ENCODE results near the gene LRRC46.

The LRRC46 gene

DNA sequence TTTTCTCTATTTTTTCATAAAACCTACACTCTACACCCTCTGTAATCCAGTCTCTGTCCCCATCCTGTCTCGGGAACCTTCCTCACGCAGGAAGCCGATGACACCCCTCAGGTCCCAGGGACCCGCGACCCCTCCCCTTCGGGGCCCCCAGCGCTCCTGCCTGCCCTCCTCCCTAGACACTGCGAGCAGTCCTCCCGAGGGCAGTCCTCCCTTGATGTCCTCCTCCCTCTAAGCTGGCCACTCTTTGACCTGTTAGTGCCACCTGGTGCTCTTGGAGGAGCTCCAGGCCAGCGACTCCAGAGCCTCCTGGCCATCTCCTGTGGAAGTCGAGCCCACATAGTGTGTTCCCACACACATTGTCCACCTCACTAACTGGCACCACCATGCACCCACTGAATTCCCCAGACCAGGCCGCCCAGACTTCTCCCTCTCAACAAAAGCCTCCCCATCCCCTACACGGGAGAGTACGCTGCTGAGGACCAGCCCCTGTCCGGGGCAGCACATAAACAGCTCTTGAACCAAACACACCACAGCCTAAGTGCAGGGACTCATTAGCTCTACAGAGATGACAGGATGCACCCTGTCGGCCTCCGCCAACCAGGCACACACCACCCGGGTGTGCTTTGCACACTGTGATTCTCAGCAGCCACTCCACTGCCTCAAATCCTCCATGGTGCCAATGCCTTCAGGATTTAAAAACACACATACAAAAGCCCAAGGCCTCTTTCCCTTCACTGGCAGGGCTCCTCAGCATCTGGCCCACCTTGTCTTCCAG lies 19.1 kb upstream of the LRRC46 start:
- no peak overlapping the region for H3K4me3 ChIP-seq
- no peak overlapping the region for H3K9ac ChIP-seq (ENCODE audit: insufficient read length)
- H3K9me3 ChIP-seq (ENCODE audit: low read depth, low read length) = no peaks in the 10 kb centered on the region
- no peak for DNase-seq (ENCODE audit: low read depth, low spot score)
- H3K27ac ChIP-seq = no peak overlapping the region
- no peaks in the 10 kb centered on the region for H3K36me3 ChIP-seq (ENCODE audit: insufficient read depth, low read length)
- TF ChIP-seq FOXP2 (optimal IDR thresholded peaks at IDR 0.05; ENCODE audit: control extremely low read depth, extremely low read length, insufficient read depth) = no peak
- TF ChIP-seq EZH2 (IDR thresholded peaks at IDR 0.05) = no peak
- TF ChIP-seq POLR2AphosphoS5 (IDR thresholded peaks at IDR 0.05; ENCODE audit: borderline replicate concordance, low read depth, low read length) = no peak

DNA sequence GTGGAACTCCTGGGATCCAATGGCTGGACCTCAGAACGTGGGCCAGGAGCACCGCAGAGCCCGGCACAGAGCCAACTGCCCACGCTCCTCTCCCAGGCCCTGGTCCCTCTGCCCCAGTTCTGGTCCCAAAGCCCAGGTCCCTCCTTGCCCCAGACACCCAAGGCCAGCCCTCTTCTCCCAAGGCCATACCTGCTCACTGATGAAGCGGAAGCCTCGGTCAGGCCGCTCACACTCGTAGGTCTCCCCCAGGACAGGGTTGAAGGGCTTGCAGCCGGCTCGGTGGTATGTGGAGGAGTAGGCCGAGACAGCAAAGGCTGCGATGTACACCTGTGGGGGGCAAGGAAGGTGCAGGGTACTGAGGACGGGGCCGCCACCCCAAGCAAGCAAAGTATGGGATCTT lies 18.4 kb upstream of the LRRC46 start:
- Histone ChIP-seq H3K9ac (ENCODE audit: insufficient read length) (no peak overlapping the region), H3K4me3 (no peak overlapping the region), H3K27ac (no peak overlapping the region), H3K9me3 (ENCODE audit: low read depth, low read length) (no peaks in the 10 kb centered on the region), H3K36me3 (ENCODE audit: insufficient read depth, low read length) (no peaks in the 10 kb centered on the region)
- no peak for DNase-seq (ENCODE audit: low read depth, low spot score)
- TF ChIP-seq EZH2 (IDR thresholded peaks at IDR 0.05) (no peak), FOXP2 (optimal IDR thresholded peaks at IDR 0.05; ENCODE audit: control extremely low read depth, extremely low read length, insufficient read depth) (no peak), POLR2AphosphoS5 (IDR thresholded peaks at IDR 0.05; ENCODE audit: borderline replicate concordance, low read depth, low read length) (no peak)

DNA sequence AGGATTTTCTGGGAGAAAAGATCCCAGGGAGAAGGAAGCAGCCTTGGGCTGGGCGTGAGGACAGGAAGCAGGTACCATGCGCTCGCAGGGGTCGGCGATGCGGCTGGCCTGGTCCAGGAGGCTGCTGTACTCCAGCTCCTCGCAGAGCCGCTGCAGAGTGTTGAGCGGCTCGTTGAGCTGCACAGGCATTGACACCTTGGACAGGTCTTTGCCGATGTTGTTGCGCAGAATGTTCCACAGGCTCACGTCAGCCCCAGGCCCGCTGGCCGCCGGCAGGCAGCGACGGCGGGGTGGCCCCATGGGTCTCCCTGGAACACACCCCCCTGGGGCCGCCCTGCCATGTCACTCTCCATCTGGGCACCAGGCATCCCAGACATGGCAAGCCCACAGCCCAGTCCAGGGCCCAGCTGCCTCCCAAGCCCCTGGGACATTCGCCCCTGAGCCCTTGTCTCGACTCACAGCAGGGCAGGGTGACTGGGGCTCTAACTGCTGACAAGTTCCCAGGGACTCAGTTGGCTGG lies 17.9 kb upstream of the LRRC46 start:
- TF ChIP-seq FOXP2 (optimal IDR thresholded peaks at IDR 0.05; ENCODE audit: control extremely low read depth, extremely low read length, insufficient read depth) (no peak), POLR2AphosphoS5 (IDR thresholded peaks at IDR 0.05; ENCODE audit: borderline replicate concordance, low read depth, low read length) (no peak), EZH2 (IDR thresholded peaks at IDR 0.05) (no peak)
- Histone ChIP-seq H3K9ac (ENCODE audit: insufficient read length) (no peak overlapping the region), H3K4me3 (no peak overlapping the region), H3K36me3 (ENCODE audit: insufficient read depth, low read length) (no peaks in the 10 kb centered on the region), H3K27ac (no peak overlapping the region), H3K9me3 (ENCODE audit: low read depth, low read length) (no peaks in the 10 kb centered on the region)
- no peak for DNase-seq (ENCODE audit: low read depth, low spot score)

DNA sequence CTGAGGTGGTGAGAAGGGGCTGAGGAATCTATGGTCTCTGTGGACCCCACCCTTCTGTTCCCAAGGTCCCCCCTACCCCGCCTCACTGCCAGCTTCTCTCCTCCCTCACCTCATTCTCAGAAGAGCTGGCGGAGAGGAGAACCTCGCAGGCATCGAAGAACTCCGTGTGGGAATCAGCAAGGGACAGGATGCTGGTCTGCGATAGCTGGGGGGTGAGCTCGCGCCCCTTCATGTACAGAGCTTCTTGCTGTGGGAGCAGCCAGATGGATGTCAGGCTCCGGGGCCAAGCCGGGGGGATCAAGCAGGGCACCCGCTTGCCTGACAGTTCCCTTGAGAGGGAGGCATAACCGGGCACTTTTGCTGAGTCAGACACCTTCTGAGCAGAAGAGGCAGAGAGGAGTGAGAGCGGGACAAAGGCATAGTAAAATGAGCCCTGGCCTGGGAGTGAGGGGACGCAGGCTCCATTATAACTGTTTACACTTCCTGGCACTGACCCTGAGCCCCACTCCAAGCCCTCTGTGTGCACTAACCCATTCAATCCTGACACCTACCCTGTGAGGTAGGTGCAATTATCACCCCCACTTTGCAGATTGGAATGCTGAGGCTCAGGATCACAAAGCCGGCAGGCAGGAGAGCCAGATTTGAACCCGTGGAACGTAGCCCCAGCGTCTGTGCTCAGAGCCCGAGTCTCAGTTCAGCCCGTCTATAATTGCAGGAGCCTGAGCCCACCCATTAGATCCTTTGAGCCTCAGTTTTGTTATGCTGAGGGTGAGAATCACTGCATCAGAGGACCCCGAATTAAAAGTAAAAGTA lies 16.2 kb upstream of the LRRC46 start:
- H3K9ac ChIP-seq (ENCODE audit: insufficient read length) = no peak overlapping the region
- H3K27ac ChIP-seq = no peak overlapping the region
- TF ChIP-seq EZH2 (IDR thresholded peaks at IDR 0.05) (no peak), POLR2AphosphoS5 (IDR thresholded peaks at IDR 0.05; ENCODE audit: borderline replicate concordance, low read depth, low read length) (no peak), FOXP2 (optimal IDR thresholded peaks at IDR 0.05; ENCODE audit: control extremely low read depth, extremely low read length, insufficient read depth) (no peak)
- H3K36me3 ChIP-seq (ENCODE audit: insufficient read depth, low read length) = no peaks in the 10 kb centered on the region
- no peak for DNase-seq (ENCODE audit: low read depth, low spot score)
- no peaks in the 10 kb centered on the region for H3K9me3 ChIP-seq (ENCODE audit: low read depth, low read length)
- no peak overlapping the region for H3K4me3 ChIP-seq

DNA sequence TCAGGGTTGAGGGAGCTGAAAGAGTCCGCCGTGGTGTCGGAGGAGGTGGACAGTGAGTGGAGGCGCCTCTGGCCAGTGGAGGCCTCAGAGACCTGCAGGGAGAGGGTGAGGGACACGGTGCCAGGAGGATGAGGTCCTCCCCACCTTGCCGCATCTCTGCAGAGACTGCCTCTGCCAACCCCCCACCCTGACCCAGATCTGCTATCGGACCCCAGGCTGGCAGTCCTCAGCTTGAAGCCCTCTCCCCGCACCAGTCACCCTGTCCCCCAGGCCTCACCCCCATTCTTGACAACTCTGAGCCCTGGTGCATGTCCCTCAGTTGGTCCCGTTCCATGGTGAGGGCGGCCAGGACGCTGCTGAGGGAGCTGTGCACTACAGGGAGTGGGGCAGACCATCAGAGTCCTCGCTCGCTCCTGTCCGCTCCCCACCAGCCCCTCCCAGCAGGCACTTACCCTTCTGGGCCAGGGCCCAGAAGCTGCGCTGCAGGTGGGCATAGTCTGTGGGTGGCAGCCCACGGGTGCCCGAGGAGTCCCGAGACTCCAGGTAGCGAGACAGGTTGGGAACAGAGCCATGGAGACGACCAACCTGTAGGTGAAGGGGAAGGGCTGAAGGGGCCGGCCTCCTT lies 15.2 kb upstream of the LRRC46 start:
- no peak for DNase-seq (ENCODE audit: low read depth, low spot score)
- TF ChIP-seq EZH2 (IDR thresholded peaks at IDR 0.05) (no peak), POLR2AphosphoS5 (IDR thresholded peaks at IDR 0.05; ENCODE audit: borderline replicate concordance, low read depth, low read length) (no peak), FOXP2 (optimal IDR thresholded peaks at IDR 0.05; ENCODE audit: control extremely low read depth, extremely low read length, insufficient read depth) (no peak)
- no peaks in the 10 kb centered on the region for H3K9me3 ChIP-seq (ENCODE audit: low read depth, low read length)
- H3K4me3 ChIP-seq = no peak overlapping the region
- H3K36me3 ChIP-seq (ENCODE audit: insufficient read depth, low read length) = no peaks in the 10 kb centered on the region
- H3K9ac ChIP-seq (ENCODE audit: insufficient read length) = no peak overlapping the region
- H3K27ac ChIP-seq = no peak overlapping the region

DNA sequence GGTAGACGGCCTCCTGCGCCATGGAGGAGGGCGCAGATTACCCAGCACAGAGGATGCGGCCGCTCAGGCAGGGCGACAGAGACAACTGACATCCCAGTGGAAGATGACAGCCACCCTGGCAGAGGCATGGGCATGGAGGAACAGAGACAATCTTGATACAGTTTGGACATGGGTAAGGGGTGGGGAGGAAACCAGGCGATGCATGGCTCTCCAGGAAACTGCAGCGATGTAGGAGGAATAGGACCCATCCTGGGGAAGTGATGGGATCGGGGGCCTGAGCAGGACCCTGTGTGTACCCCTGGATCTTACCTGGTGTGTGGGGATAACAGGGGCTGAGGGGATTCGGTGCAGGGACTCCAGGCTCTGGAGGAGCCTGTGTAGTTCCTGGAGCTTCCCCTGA lies 14.5 kb upstream of the LRRC46 start:
- no peak overlapping the region for H3K27ac ChIP-seq
- H3K9ac ChIP-seq (ENCODE audit: insufficient read length) = no peak overlapping the region
- no peak overlapping the region for H3K4me3 ChIP-seq
- H3K9me3 ChIP-seq (ENCODE audit: low read depth, low read length) = no peaks in the 10 kb centered on the region
- no peak for DNase-seq (ENCODE audit: low read depth, low spot score)
- TF ChIP-seq EZH2 (IDR thresholded peaks at IDR 0.05) (no peak), POLR2AphosphoS5 (IDR thresholded peaks at IDR 0.05; ENCODE audit: borderline replicate concordance, low read depth, low read length) (no peak), FOXP2 (optimal IDR thresholded peaks at IDR 0.05; ENCODE audit: control extremely low read depth, extremely low read length, insufficient read depth) (no peak)
- no peaks in the 10 kb centered on the region for H3K36me3 ChIP-seq (ENCODE audit: insufficient read depth, low read length)

DNA sequence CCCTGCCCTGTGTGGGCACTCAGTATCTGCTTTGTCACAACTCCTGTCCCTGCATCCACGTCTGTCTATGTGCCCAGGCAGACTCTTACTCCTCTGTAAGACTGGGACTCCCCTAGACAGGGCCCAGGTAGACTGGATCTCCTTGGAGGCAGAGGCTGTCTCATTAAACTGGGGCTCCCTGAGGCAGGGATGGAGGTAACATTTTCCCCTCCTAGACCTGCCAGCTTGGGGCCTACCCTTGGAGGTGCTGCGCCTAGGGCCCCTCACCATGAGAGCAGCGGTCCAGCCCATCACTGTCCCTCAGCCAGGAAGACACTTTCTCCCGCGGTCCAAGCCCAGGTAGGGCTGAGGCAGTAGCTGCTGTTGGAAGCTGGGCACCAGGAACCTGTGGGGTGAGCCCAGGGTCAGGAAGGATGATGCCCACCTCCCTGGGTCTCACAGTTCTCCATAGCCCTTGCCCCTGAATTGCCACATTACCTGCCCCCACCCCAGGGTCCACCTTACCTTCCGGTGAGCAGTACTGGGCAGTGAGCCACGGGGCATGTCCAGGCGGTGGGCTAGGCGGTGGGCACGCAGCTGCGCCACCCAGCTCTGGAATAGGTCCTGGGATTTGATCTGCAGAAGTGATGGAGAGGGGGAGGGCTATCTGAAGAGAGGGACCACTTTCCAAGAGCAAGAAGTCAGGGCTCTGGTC lies 13.3 kb upstream of the LRRC46 start:
- DNase-seq (ENCODE audit: low read depth, low spot score) = no peak

More for the DNA sequence above, 13.3 kb upstream of the LRRC46 start:
- no peak for TF ChIP-seq POLR2AphosphoS5 (IDR thresholded peaks at IDR 0.05; ENCODE audit: borderline replicate concordance, low read depth, low read length)
- no peak for TF ChIP-seq FOXP2 (optimal IDR thresholded peaks at IDR 0.05; ENCODE audit: control extremely low read depth, extremely low read length, insufficient read depth)
- no peak for TF ChIP-seq EZH2 (IDR thresholded peaks at IDR 0.05)
- H3K9me3 ChIP-seq (ENCODE audit: low read depth, low read length) = no peaks in the 10 kb centered on the region
- no peak overlapping the region for H3K9ac ChIP-seq (ENCODE audit: insufficient read length)
- H3K27ac ChIP-seq = no peak overlapping the region
- H3K36me3 ChIP-seq (ENCODE audit: insufficient read depth, low read length) = no peaks in the 10 kb centered on the region
- H3K4me3 ChIP-seq = no peak overlapping the region
